ENCODE results near the gene PTPRF. TPM values are rescaled to one million over a fixed set of nuclear protein-coding genes. Genes with fewer than 3 reads are reported as not detected.

Gene PTPRF
- total RNA-seq, 1 donor from 2014 or later: 71.1 TPM

GRCh38 chr1:43556782-43557181, 26.1 kb downstream of the PTPRF start:
- Histone ChIP-seq H4K20me1 (ENCODE audit: low read depth) (peaks cover 54% of the 10 kb centered on the region), H3K9ac (no peak overlapping the region), H3K27ac (no peak overlapping the region), H3K79me2 (ENCODE audit: low read depth) (peaks cover 9% of the 10 kb centered on the region), H3K4me3 (no peak overlapping the region), H2AFZ (replicated peaks) (no peak overlapping the region), H3K36me3 (peaks cover 9% of the 10 kb centered on the region), H3K27me3 (no peaks in the 10 kb centered on the region), H3K4me1 (peaks cover 17% of the 10 kb centered on the region), H3K9me3 (ENCODE audit: low read depth) (no peaks in the 10 kb centered on the region), H3K4me2 (no peak overlapping the region), H3F3A (ENCODE audit: low read depth) (peaks cover 17% of the 10 kb centered on the region)
- no peak for TF ChIP-seq EZH2 (IDR thresholded peaks at IDR 0.05)
- no peak overlapping the region for H3K4me3 Mint-ChIP-seq
- H3K27ac Mint-ChIP-seq: no peak overlapping the region
- peaks cover 21% of the 10 kb centered on the region for H3K36me3 Mint-ChIP-seq
- H3K27me3 Mint-ChIP-seq (ENCODE audit: insufficient read depth, low read depth): peaks cover 4% of the 10 kb centered on the region
- H3K9me3 Mint-ChIP-seq: no peaks in the 10 kb centered on the region
- no peak for DNase-seq (ENCODE audit: low spot score)
- peaks cover 10% of the 10 kb centered on the region for H3K4me1 Mint-ChIP-seq

GRCh38 chr1:43557744-43558245, 27.1 kb downstream of the PTPRF start:
- no peak overlapping the region for H3K27ac Mint-ChIP-seq
- no peak overlapping the region for H2AFZ ChIP-seq (replicated peaks)
- peaks cover 17% of the 10 kb centered on the region for H3F3A ChIP-seq (ENCODE audit: low read depth)
- peaks cover 57% of the 10 kb centered on the region for H4K20me1 ChIP-seq (ENCODE audit: low read depth)
- H3K27me3 Mint-ChIP-seq (ENCODE audit: insufficient read depth, low read depth): peaks cover 4% of the 10 kb centered on the region
- H3K36me3 ChIP-seq: peaks cover 9% of the 10 kb centered on the region
- no peaks in the 10 kb centered on the region for H3K9me3 Mint-ChIP-seq
- H3K9me3 ChIP-seq (ENCODE audit: low read depth): no peaks in the 10 kb centered on the region
- H3K4me1 Mint-ChIP-seq: peaks cover 8% of the 10 kb centered on the region
- peaks cover 9% of the 10 kb centered on the region for H3K79me2 ChIP-seq (ENCODE audit: low read depth)
- H3K4me3 Mint-ChIP-seq: no peak overlapping the region
- no peak overlapping the region for H3K4me3 ChIP-seq
- H3K9ac ChIP-seq: no peak overlapping the region
- no peak overlapping the region for H3K27ac ChIP-seq
- H3K4me1 ChIP-seq: peaks cover 17% of the 10 kb centered on the region
- peak overlapping the region; percentile 63 for H3K4me2 ChIP-seq
- no peaks in the 10 kb centered on the region for H3K27me3 ChIP-seq
- TF ChIP-seq CTCF (IDR thresholded peaks at IDR 0.05) (no peak), EZH2 (IDR thresholded peaks at IDR 0.05) (no peak), EZH2phosphoT487 (IDR thresholded peaks at IDR 0.05) (no peak)
- no peak for DNase-seq (ENCODE audit: low spot score)
- peaks cover 21% of the 10 kb centered on the region for H3K36me3 Mint-ChIP-seq

- Histone ChIP-seq H3K4me1 (peaks cover 20% of the 10 kb centered on the region), H4K20me1 (ENCODE audit: low read depth) (peaks cover 60% of the 10 kb centered on the region), H3F3A (ENCODE audit: low read depth) (peaks cover 17% of the 10 kb centered on the region), H3K9me3 (ENCODE audit: low read depth) (no peaks in the 10 kb centered on the region), H3K36me3 (peaks cover 9% of the 10 kb centered on the region), H3K27ac (peak overlapping the region; percentile 16), H3K27me3 (no peaks in the 10 kb centered on the region), H3K9ac (no peak overlapping the region), H3K4me3 (no peak overlapping the region), H2AFZ (replicated peaks) (no peak overlapping the region), H3K79me2 (ENCODE audit: low read depth) (peaks cover 9% of the 10 kb centered on the region), H3K4me2 (peak overlapping the region; percentile 63)
- H3K9me3 Mint-ChIP-seq: no peaks in the 10 kb centered on the region
- H3K36me3 Mint-ChIP-seq: peaks cover 21% of the 10 kb centered on the region
- TF ChIP-seq EZH2phosphoT487 (IDR thresholded peaks at IDR 0.05) (no peak), EZH2 (IDR thresholded peaks at IDR 0.05) (no peak), CTCF (IDR thresholded peaks at IDR 0.05) (no peak)
- peak; percentile 77 for DNase-seq (ENCODE audit: low spot score)
- peaks cover 4% of the 10 kb centered on the region for H3K27me3 Mint-ChIP-seq (ENCODE audit: insufficient read depth, low read depth)
- H3K27ac Mint-ChIP-seq: no peak overlapping the region
- H3K4me3 Mint-ChIP-seq: no peak overlapping the region
- peaks cover 11% of the 10 kb centered on the region for H3K4me1 Mint-ChIP-seq
Observed at GRCh38 chr1:43558346-43558841, 27.7 kb downstream of the PTPRF start.

GRCh38 chr1:43559714-43560113, 29.0 kb downstream of the PTPRF start:
- Histone ChIP-seq H3K9me3 (ENCODE audit: low read depth) (no peaks in the 10 kb centered on the region), H2AFZ (replicated peaks) (no peak overlapping the region), H3K27me3 (no peaks in the 10 kb centered on the region), H3K4me2 (no peak overlapping the region), H3K27ac (no peak overlapping the region), H3K4me1 (peaks cover 32% of the 10 kb centered on the region), H3K9ac (no peak overlapping the region), H3F3A (ENCODE audit: low read depth) (peaks cover 11% of the 10 kb centered on the region), H3K4me3 (no peak overlapping the region), H3K79me2 (ENCODE audit: low read depth) (peaks cover 9% of the 10 kb centered on the region), H4K20me1 (ENCODE audit: low read depth) (peaks cover 67% of the 10 kb centered on the region), H3K36me3 (peaks cover 9% of the 10 kb centered on the region)
- Mint-ChIP-seq H3K27me3 (ENCODE audit: insufficient read depth, low read depth) (peaks cover 2% of the 10 kb centered on the region), H3K4me1 (peaks cover 19% of the 10 kb centered on the region), H3K36me3 (peaks cover 11% of the 10 kb centered on the region), H3K4me3 (no peak overlapping the region), H3K27ac (no peak overlapping the region), H3K9me3 (no peaks in the 10 kb centered on the region)
- TF ChIP-seq CTCF (IDR thresholded peaks at IDR 0.05): no peak
- no peak for TF ChIP-seq EZH2phosphoT487 (IDR thresholded peaks at IDR 0.05)
- TF ChIP-seq EZH2 (IDR thresholded peaks at IDR 0.05): no peak
- no peak for DNase-seq (ENCODE audit: low spot score)
